Muscle layer of colon (tissue), 2 donors: ENCODE data around the gene PLA2G4B.

Source experiments
- H3K27ac ChIP-seq: one replicate; pipeline ENCODE4 v1.7.0; 2013; ENCODE audit warnings: low read depth, mild to moderate bottlenecking, low read length, moderate library complexity
- H3K27me3 ChIP-seq, 2 donors: one replicate each; pipeline ENCODE4 v1.7.0; 2013; ENCODE audit warnings: low read length in 2 of 2, mild to moderate bottlenecking in 2 of 2; ENCODE audit not compliant: insufficient read depth in 2 of 2, control insufficient read depth in 1 of 2
- H3K36me3 ChIP-seq: one replicate; pipeline ENCODE4 v1.7.0; 2013; ENCODE audit warnings: mild to moderate bottlenecking, low read length; ENCODE audit not compliant: insufficient read depth
- H3K4me1 ChIP-seq: one replicate; pipeline ENCODE4 v1.7.0; 2013; ENCODE audit warnings: mild to moderate bottlenecking, low read length; ENCODE audit not compliant: insufficient read depth
- H3K4me3 ChIP-seq, 2 donors: one replicate each; pipeline ENCODE4 v1.7.0; 2013; ENCODE audit warnings: low read length in 2 of 2, low read depth in 1 of 2, mild to moderate bottlenecking in 1 of 2, moderate library complexity in 1 of 2
- H3K9ac ChIP-seq: one replicate; pipeline ENCODE4 v1.7.0; 2013; ENCODE audit warnings: low read length
- H3K9me3 ChIP-seq: one replicate; pipeline ENCODE4 v1.7.0; 2013; ENCODE audit warnings: mild to moderate bottlenecking, low read length
- donor health status: abdominal sarcoma.
- donor health status: Adenocarcinoma of cecum.

The PLA2G4B gene

DNA sequence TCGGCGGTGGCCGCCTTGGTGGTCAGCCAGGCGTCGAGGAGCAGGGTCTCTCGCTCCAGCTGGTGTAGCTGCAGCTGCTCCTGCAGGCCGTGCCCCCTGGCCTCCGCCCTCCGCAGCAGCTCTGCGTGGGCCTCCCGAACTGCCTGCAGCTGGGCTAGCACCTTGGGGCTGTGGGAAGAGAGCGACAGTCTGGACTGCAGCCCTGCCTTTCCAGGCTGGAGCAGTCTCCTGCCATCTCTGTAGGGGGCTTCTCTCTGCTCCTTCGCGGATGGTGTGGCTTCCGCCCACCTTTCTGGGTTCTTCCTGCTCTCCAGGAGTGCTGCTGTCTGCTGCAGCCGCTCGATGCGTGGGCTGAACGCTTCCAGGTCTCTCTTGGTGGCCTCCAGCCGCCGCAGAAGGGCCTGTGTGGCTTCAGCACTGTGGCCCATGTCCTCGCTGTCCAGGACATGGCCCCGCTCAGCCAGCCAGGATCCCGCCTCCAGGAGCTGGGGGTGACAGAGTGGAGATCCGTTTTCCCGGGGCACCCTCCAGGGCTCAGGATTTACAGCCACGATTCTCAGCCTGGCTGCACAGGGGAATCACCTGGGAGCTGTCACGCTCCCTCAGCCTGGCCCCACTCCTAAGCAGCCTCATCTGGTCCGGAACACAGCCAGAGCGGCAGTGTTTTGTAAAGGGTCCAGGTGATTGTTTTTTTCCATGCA, 16.8 kb downstream of the PLA2G4B start:
- Histone ChIP-seq H3K4me3 (no peak overlapping the region), H3K27ac (no peak overlapping the region), H3K36me3 (no peaks in the 10 kb centered on the region), H3K27me3 (peaks cover 0 to 41% of the 10 kb centered on the region in 2 donors), H3K9me3 (no peaks in the 10 kb centered on the region), H3K4me1 (no peaks in the 10 kb centered on the region), H3K9ac (no peak overlapping the region)

DNA sequence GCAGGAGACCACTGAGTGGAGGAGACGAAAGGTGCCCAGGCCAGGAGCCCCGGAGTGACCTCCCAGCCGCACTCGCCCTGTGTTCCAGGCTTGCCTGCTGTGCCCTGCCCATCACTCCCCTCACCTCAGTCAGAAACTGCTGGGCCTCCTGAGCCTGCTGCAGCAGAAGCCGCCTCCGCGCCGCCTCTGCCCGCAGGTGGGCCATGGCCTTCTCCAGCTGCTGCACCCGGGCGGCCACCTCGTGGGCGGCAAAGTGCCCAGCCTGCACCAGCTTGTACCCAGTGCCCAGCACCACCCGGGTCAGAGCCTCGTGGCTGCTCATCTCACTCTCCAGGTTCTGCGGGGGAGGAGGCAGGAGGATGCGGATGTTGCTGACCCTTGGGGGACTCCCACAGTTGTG, 17.6 kb downstream of the PLA2G4B start:
- no peaks in the 10 kb centered on the region for H3K36me3 ChIP-seq
- H3K4me3 ChIP-seq: no peak overlapping the region
- H3K9ac ChIP-seq: no peak overlapping the region
- H3K9me3 ChIP-seq: no peaks in the 10 kb centered on the region
- peaks cover 0 to 41% of the 10 kb centered on the region in 2 donors for H3K27me3 ChIP-seq
- H3K4me1 ChIP-seq: no peaks in the 10 kb centered on the region
- H3K27ac ChIP-seq: no peak overlapping the region

DNA sequence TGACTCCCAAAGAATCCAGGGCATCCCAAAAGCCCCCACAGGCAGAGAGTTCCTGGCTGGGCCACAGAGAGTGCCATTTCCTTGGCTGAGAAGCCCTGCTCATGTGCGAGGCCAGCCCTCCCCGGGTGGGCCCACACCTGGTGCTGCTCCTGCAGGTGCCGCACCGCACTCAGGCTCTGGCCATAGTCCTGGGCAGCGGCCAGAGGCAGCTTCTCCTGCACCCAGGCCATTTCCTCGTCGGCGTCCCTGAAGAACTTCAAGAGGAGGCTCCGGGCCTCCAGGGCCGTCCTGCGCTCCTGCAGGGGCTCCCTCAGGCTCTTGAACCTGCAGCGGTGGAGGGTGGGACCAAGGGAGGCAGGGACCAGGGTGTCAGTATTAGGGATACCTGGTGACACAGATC, 18.1 kb downstream of the PLA2G4B start:
- Histone ChIP-seq H3K27me3 (peaks cover 0 to 38% of the 10 kb centered on the region in 2 donors), H3K36me3 (no peaks in the 10 kb centered on the region), H3K4me3 (no peak overlapping the region), H3K9me3 (no peaks in the 10 kb centered on the region), H3K9ac (no peak overlapping the region), H3K4me1 (no peaks in the 10 kb centered on the region), H3K27ac (no peak overlapping the region)

DNA sequence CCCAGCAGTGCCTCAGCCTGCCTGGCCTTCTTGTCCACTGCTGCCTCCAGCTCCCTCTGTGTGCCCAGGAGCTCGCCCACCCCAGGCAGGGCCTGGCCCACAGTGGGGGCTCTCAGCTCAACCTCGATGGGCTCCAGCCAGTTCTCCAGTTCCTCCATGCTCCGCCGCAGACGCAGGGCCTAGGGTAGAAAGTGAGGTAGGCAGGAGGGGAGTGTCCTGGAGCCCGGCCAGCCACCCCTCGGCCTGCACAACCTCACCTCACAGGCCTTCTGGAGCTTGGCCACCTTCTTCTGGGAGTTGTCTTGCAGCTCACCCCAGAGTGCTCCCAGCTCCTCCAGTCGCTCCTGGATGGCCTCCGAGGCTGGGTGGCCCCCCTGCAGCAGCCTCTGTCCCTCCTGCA, 18.7 kb downstream of the PLA2G4B start:
- H3K9ac ChIP-seq: no peak overlapping the region
- no peak overlapping the region for H3K27ac ChIP-seq
- H3K27me3 ChIP-seq: peaks cover 0 to 32% of the 10 kb centered on the region in 2 donors

DNA sequence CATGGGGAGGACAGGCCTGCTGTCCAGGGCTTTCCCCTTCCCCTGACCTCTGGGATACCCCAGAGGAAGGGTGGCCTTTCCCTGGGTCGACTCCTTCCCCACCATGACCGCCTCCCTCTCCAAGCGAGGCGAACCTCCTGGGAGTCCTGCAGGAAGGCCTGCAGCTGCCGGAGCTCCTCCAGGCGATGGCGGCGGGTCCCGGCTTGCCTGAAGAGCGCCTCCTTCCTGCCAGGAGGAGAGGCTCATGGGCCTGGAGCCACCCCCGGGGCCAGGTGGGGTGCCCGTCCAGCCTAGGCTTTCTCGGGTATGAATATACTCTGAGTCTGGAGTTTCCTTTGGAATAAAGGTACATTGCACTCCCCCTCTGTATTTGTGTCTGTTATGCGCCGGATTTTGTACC, 20.1 kb downstream of the PLA2G4B start:
- Histone ChIP-seq H3K36me3 (no peaks in the 10 kb centered on the region), H3K4me3 (no peak overlapping the region), H3K9me3 (no peaks in the 10 kb centered on the region), H3K27me3 (peaks cover 0 to 18% of the 10 kb centered on the region in 2 donors), H3K27ac (no peak overlapping the region), H3K4me1 (no peaks in the 10 kb centered on the region), H3K9ac (no peak overlapping the region)

More for the DNA sequence above, 18.7 kb downstream of the PLA2G4B start:
- Histone ChIP-seq H3K4me3 (no peak overlapping the region), H3K4me1 (no peaks in the 10 kb centered on the region), H3K36me3 (no peaks in the 10 kb centered on the region), H3K9me3 (no peaks in the 10 kb centered on the region)

DNA sequence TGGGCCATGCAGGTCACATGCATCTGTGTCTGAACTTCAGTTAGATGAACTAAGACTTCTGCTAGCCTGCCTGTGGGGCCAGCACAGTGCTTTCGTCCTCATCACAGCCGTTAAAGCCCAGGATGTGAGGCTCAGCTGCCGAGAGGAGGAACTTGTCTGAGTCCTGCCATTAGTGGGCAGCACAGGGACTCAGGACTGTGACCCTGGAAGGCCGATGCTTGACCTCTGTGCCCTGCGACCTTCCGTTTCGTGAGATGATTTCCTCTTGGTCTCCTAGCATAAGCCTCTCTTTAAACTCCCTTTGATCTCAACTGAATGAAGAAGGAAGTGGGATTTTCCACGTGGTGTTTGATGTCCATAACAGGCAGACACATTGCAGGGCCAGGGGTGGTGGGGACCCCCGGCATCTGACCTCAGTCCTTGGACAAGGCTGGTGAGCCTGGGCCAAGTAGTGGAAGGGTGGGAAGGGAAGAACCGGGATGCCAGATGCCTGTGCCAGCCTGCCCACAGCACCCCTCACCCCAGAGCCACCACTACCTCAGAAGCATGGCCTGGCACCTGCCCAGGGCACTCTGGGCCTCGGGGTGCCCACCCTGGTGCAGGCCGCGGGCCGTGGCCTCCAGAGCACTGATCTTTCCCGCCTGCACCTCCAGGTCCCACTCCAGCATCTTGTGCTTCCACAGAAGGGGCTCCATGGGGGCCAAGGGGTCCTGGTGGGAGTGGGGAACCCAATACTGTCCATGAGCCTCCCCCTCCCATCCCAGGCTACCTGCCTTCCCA, 21.6 kb downstream of the PLA2G4B start:
- no peak overlapping the region for H3K27ac ChIP-seq
- H3K27me3 ChIP-seq: peaks cover 0 to 4% of the 10 kb centered on the region in 2 donors
- no peaks in the 10 kb centered on the region for H3K4me1 ChIP-seq
- H3K36me3 ChIP-seq: no peaks in the 10 kb centered on the region
- no peaks in the 10 kb centered on the region for H3K9me3 ChIP-seq
- no peak overlapping the region for H3K9ac ChIP-seq
- no peak overlapping the region for H3K4me3 ChIP-seq

DNA sequence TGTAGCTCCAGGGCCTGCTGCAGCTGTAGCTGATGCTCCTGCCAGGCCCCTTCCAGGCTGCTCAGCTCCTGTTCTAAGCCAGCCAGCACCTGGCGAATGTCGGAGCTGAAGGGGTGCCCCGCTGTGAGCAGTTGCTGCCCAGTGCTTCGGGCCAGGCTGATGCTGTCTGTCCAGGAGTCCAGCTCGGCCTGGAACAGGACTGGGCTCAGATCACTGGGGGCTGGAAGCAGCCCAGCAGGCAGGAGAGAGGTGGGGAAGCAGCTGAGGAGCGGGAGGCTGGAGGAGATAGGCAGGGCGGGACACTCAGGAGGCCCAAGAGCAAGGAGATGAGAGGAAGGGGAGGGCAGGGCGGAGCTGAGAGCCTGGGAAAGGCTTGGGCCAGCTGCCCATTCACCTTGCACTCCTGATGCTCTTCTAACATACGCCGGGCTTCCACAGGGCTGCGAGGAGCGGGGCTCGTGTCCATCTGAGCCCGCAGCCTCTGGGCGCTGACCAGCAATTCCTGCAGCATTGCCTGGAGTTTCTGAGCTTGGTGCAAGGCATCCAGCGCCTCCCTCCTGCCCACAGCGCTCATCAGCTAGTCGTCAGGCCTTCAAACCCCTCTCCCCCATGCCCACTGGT, 23.2 kb downstream of the PLA2G4B start:
- Histone ChIP-seq H3K4me3 (no peak overlapping the region), H3K27ac (no peak overlapping the region), H3K9ac (no peak overlapping the region), H3K9me3 (no peaks in the 10 kb centered on the region), H3K4me1 (no peaks in the 10 kb centered on the region), H3K36me3 (no peaks in the 10 kb centered on the region), H3K27me3 (no peaks in the 10 kb centered on the region)

DNA sequence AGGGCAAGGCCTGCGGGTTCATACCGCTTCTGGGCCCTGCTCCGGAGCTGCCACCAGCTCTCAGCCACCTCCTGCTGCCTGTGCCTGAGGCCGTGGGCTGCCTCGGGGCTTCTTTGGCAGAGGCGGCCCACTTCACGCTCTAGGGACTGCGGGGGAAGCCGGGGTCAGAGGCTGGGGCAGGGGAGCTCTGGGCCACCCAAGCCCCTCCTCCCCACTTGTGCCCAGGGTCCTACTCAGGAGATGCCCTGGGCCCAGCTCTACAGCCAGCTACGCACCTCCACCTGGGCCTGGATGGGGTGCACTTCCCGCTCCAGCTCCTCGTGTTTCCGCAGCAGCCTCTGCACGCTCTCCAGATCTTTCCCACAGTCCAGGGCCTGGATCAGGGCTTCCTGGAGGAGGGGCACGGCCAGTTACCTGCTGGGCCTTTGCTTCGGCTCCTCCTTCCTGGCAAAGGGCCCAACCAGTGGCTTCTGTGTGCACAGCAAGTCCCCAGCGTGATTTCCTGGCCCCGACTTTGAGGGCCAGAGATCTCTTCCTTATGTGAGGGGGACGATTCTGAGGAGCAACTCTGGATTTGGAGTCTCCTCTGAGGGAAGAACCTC, 24.0 kb downstream of the PLA2G4B start:
- H3K27ac ChIP-seq: no peak overlapping the region

DNA sequence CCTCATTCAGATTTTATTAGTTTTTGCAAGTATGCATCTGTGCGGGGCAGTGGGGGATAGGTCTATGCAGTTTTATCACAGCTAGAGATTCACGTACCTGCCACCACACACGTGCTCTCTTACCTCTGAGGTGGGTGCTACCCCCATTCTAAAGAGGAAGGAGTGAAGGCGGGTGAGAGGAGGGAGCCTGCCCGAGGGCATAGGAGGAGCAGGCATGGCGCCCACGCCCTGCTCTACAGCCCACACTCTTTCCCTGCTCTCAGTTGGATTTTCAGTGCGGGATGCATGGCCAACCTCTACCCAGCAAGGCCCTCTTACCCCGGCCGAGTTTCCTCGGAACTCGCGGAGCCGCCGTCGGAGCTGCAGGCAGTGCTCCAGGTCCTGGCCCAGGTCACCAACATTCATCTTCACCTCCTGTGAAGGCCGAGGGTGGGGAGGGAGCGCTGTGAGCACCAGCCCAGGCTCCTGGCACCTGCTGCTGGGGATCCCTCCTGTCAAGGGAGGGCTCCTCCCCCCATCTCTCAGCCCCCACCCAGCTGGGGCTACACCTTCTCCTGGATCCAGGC, 26.9 kb downstream of the PLA2G4B start:
- no peak overlapping the region for H3K4me3 ChIP-seq
- H3K9me3 ChIP-seq: no peaks in the 10 kb centered on the region
- no peaks in the 10 kb centered on the region for H3K27me3 ChIP-seq
- H3K9ac ChIP-seq: no peak overlapping the region
- no peak overlapping the region for H3K27ac ChIP-seq
- H3K36me3 ChIP-seq: no peaks in the 10 kb centered on the region
- H3K4me1 ChIP-seq: no peaks in the 10 kb centered on the region

More for the DNA sequence above, 24.0 kb downstream of the PLA2G4B start:
- Histone ChIP-seq H3K36me3 (no peaks in the 10 kb centered on the region), H3K9me3 (no peaks in the 10 kb centered on the region), H3K27me3 (no peaks in the 10 kb centered on the region), H3K4me1 (no peaks in the 10 kb centered on the region), H3K9ac (no peak overlapping the region), H3K4me3 (no peak overlapping the region)

DNA sequence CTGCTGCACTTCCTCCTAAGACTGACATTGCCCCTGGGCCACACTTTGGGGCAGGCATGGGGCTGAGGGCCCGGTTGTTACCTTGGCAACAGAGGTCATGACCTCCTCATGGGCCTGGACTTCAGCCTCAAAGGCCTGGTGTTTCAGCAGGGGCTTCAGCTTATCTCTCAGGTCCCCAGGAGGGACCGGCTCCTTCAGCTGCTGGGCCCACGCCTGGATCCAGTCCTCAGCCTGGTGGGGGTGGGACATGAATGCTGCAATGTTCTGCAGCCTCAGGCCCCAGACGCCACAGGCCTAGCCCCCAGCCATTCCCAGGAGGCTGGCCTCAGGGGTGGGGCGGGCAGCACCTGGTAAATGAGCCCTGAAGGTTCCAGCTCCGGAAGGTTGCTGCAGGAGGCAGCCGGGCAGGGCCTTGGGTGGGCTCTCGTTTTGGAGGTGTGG, 27.6 kb downstream of the PLA2G4B start:
- H3K27ac ChIP-seq: no peak overlapping the region

More for the DNA sequence above, 27.6 kb downstream of the PLA2G4B start:
- Histone ChIP-seq H3K27me3 (no peaks in the 10 kb centered on the region), H3K36me3 (no peaks in the 10 kb centered on the region), H3K4me3 (no peak overlapping the region), H3K4me1 (no peaks in the 10 kb centered on the region), H3K9me3 (no peaks in the 10 kb centered on the region), H3K9ac (no peak overlapping the region)
